GM13977 (cell line): Measurements from ENCODE around the gene BTBD16.

Experiments
- DNase-seq: peaks from one replicate; pipeline ENCODE4 v3.0.0; 2012; ENCODE audit warnings: low spot score
- CTCF ChIP-seq: IDR thresholded peaks from 2 replicates; pipeline ENCODE4 v1.5.1; 2012; ENCODE audit warnings: mild to moderate bottlenecking, control low read depth; ENCODE audit not compliant: insufficient read depth; ENCODE audit errors: extremely low read depth, missing control alignments
- in situ Hi-C: fragments of 300-500 bp; cut with MboI; formaldehyde crosslinking; loops from one replicate; pipeline ENCODE4 v1.12.0; 2022; ENCODE audit warnings: low sequenced_read_pairs, low pct_unique_long_range_greater_than_20kb, mixed read lengths, inconsistent platforms; ENCODE audit not compliant: unreplicated experiment

The BTBD16 gene

GRCh38 chr10:122306282-122306681, 35.2 kb downstream of the BTBD16 start:
- in situ Hi-C loops: no loop called here
- DNase-seq: no peak
- no peak for TF ChIP-seq CTCF

- in situ Hi-C loops: no loop called here
- no peak for DNase-seq
- no peak for TF ChIP-seq CTCF
Observed at GRCh38 chr10:122306744-122307143, 35.6 kb downstream of the BTBD16 start.

GRCh38 chr10:122307669-122308416, 36.7 kb downstream of the BTBD16 start:
- no peak for TF ChIP-seq CTCF
- DNase-seq: peak; percentile 41
- in situ Hi-C loops: no loop called here

GRCh38 chr10:122308417-122309141, 37.5 kb downstream of the BTBD16 start:
- in situ Hi-C loops: no loop called here
- no peak for TF ChIP-seq CTCF
- no peak for DNase-seq

- in situ Hi-C loops: no loop called here
- no peak for DNase-seq
Observed at GRCh38 chr10:122310311-122311050, 39.4 kb downstream of the BTBD16 start.

More at GRCh38 chr10:122310311-122311050, 39.4 kb downstream of the BTBD16 start:
- no peak for TF ChIP-seq CTCF
